Cardiac fibroblast (primary cell): ENCODE data around the gene GALNT12.

ENCODE experiments used
- DNase-seq, 2 donors: peaks; one replicate each; pipeline versions ENCODE4 v3.0.0 to v3.0.0-alpha.2; 2010; ENCODE audit warnings: low read depth in 2 of 2
- H3K4me3 ChIP-seq, 2 donors: replicated peaks in 1 of 2; 1 replicate in 1 of 2; 2 replicates in 1 of 2; pipeline ENCODE4 v1.5.1; 2011; ENCODE audit warnings: low read depth in 2 of 2, low read length in 2 of 2, mild to moderate bottlenecking in 2 of 2, moderate library complexity in 1 of 2
- CTCF ChIP-seq: IDR thresholded peaks from one replicate; pipeline ENCODE4 v1.5.1; 2011; ENCODE audit warnings: low read depth, mild to moderate bottlenecking, low read length, inconsistent platforms

The GALNT12 gene

DNA sequence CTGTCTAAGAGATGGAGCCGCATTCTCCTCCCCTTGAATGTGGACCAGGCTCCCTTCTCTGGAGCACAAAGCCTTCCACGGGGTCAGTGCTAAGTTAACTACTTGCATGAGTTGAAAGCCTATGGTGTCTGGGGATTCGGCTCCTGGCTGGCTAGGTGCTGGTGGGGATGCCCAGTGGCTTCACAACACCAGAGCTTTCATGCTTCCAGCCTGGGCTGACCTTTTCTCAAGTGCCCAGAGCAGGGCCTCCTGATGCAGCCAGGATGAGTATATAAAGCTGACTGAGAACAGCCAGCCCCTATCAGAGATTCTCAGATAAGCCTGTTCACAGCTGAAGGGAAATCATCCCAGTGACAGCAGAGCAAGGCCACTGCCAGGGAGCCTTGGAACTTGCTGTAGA is 11.8 kb downstream of the GALNT12 start:
- TF ChIP-seq CTCF, result no peak
- H3K4me3 ChIP-seq, result no peak overlapping the region
- DNase-seq, result no peak

GRCh38 chr9:98821831-98822230 is 14.4 kb downstream of the GALNT12 start:
- H3K4me3 ChIP-seq, result no peak overlapping the region
- no peak for DNase-seq
- no peak for TF ChIP-seq CTCF

DNA sequence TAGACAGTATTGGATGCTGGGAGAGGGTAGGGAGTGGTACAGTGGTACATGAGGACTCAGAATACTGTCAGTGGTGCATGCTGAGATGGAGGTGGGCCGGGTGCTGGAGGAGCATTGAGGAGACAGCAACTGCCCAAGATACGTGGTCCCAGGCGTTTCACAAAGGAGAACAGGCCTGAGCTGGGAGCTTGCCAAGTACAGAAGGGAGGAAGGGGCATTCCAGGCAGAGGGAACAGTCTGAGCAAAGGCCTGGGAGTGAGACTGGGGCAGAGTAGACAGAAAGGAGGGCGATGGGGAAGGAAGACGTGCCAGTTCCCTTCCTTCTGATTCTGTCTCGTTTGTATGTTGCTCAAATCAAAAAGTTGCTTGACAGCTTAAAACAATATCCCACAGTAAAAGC is 15.2 kb downstream of the GALNT12 start:
- no peak for TF ChIP-seq CTCF
- no peak for DNase-seq
- H3K4me3 ChIP-seq, result no peak overlapping the region

DNA sequence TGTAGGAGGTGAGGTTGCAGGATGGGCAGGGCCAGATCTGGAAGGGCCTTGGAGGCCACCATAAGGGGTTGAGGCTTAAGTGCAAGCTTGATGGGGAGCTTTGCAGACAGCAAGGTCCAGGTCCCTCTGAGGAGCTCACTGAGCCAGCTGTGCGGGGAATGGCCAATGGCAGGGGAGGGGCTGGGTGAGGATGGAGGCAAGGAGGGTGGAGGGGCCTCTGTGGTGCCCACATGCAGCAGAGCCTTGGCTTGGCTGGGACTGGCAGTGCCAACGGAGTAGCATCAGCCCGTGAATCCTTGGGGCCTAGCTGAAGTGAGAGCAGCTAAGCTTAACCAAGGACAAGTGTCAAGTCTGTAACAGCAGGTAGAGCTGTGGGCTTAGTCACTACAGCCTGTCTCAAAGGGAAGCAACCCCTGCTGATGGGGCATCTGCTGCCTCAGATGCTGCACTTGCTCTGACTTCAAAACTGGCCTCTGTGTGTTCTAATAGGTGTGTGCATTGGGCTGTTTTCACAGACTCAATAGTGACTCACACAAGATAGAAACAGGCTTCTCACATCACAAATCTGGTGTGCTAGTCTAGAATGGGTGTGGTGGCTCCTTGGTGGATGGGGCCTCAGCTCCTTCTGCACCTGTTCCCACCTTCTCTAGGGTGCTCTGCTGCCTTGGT is 16.3 kb downstream of the GALNT12 start:
- H3K4me3 ChIP-seq, result no peak overlapping the region
- no peak for TF ChIP-seq CTCF
- DNase-seq, result no peak

- no peak overlapping the region for H3K4me3 ChIP-seq
- TF ChIP-seq CTCF, result no peak
- DNase-seq, result no peak
Observed at GRCh38 chr9:98825414-98825813, 17.9 kb downstream of the GALNT12 start.

- DNase-seq, result no peak
- no peak for TF ChIP-seq CTCF
- H3K4me3 ChIP-seq, result no peak overlapping the region
Observed at GRCh38 chr9:98826716-98827115, 19.2 kb downstream of the GALNT12 start.

DNA sequence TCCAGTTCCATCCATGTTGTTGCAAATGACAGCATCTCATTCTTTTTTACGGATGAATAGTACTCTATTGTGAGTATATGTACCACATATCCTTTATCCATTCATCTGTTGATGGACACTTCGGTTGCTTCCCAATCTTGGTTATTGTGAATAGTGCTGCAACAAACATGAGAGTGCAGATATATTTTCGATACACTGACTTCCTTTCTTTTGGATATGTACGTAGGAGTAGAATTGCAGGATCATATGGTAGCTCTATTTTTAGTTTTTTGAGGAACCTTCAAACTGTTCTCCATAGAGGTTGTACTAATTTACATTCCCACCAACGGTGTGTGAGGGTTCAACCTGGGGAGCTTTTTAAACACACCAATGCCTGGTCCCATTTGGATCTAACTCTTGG is 22.3 kb downstream of the GALNT12 start:
- H3K4me3 ChIP-seq, result no peak overlapping the region
- no peak for DNase-seq
- no peak for TF ChIP-seq CTCF
